GM21717 (cell line): ENCODE measurements around the gene MAP3K5.
A peak's percentile ranks its signal among the peaks of the same experiment; 100 is the strongest.
"Not testable (repeated sequence)": the region's sequence is repeated elsewhere in the genome, so short reads cannot be mapped to it uniquely, and the experiment has no call there.

Experiments
- ATAC-seq: cut with Tn5 transposase; IDR thresholded peaks from one replicate; pipeline ENCODE4 v1.9.1; 2021; ENCODE audit warnings: mild to moderate bottlenecking, moderate library complexity; ENCODE audit not compliant: unreplicated experiment

Gene MAP3K5

GRCh38 chr6:136612666-136613389, 179.4 kb downstream of the MAP3K5 start:
- ATAC-seq, result no peak

GRCh38 chr6:136611746-136612145, 180.5 kb downstream of the MAP3K5 start:
- ATAC-seq, result no peak

- no peak for ATAC-seq
These were observed 181.1 kb downstream of the MAP3K5 start for GRCh38 chr6:136611133-136611532.

- no peak for ATAC-seq
These were observed 182.2 kb downstream of the MAP3K5 start for GRCh38 chr6:136609873-136610706.

GRCh38 chr6:136608991-136609390, 183.3 kb downstream of the MAP3K5 start:
- ATAC-seq, result no peak

- peak; percentile 85 for ATAC-seq
These were observed 184.1 kb downstream of the MAP3K5 start for GRCh38 chr6:136607932-136608772.

GRCh38 chr6:136607204-136607931, 184.9 kb downstream of the MAP3K5 start:
- no peak for ATAC-seq

GRCh38 chr6:136604928-136605510, 187.3 kb downstream of the MAP3K5 start:
- no peak for ATAC-seq

GRCh38 chr6:136604328-136604825, 187.9 kb downstream of the MAP3K5 start:
- ATAC-seq, result no peak

- no peak for ATAC-seq
These were observed 191.5 kb downstream of the MAP3K5 start for GRCh38 chr6:136600818-136601217.

- no peak for ATAC-seq
These were observed 192.8 kb downstream of the MAP3K5 start for GRCh38 chr6:136599329-136600011.

GRCh38 chr6:136598048-136598447, 194.2 kb downstream of the MAP3K5 start:
- ATAC-seq, result no peak

GRCh38 chr6:136594671-136595070, 197.6 kb downstream of the MAP3K5 start:
- no peak for ATAC-seq

GRCh38 chr6:136593748-136594490, 198.4 kb downstream of the MAP3K5 start:
- ATAC-seq, result peak; percentile 95

- ATAC-seq, result no peak
These were observed 199.2 kb downstream of the MAP3K5 start for GRCh38 chr6:136592930-136593673.

GRCh38 chr6:136591617-136592016, 200.7 kb downstream of the MAP3K5 start:
- ATAC-seq, result no peak

GRCh38 chr6:136590846-136591245, 201.4 kb downstream of the MAP3K5 start:
- ATAC-seq, result not testable (repeated sequence)

GRCh38 chr6:136587527-136587926, 204.8 kb downstream of the MAP3K5 start:
- ATAC-seq, result no peak
